ENCODE data around the gene PRKCQ. TPM values are rescaled to one million over a fixed set of nuclear protein-coding genes. Genes with fewer than 3 reads are reported as not detected.

Gene PRKCQ
- total RNA-seq, 1 experiment from 2014 or later: 12.1 TPM

- H3K4me1 ChIP-seq (ENCODE audit: insufficient read depth, low read length): no peaks in the 10 kb centered on the region
Observed at GRCh38 chr10:6386960-6387359, 193.1 kb downstream of the PRKCQ start.

More at GRCh38 chr10:6386960-6387359, 193.1 kb downstream of the PRKCQ start:
- no peak for DNase-seq
- Histone ChIP-seq H3K4ac (ENCODE audit: low read depth, low read length) (no peak overlapping the region), H3K18ac (ENCODE audit: insufficient read length, low read depth, low read length) (no peak overlapping the region), H4K91ac (ENCODE audit: insufficient read length, low read depth, low read length) (no peak overlapping the region), H3K9ac (ENCODE audit: extremely low read depth, insufficient read length, low read length) (no peak overlapping the region), H2BK15ac (ENCODE audit: low read depth, low read length) (no peak overlapping the region), H3K4me2 (ENCODE audit: insufficient read depth, insufficient read length, low read length) (no peak overlapping the region), H3K27ac (ENCODE audit: insufficient read length, low read depth, low read length) (no peak overlapping the region), H2BK20ac (ENCODE audit: low read depth, low read length, poor library complexity, severe bottlenecking) (no peak overlapping the region), H2BK5ac (ENCODE audit: insufficient read length, low read length) (no peak overlapping the region), H4K5ac (ENCODE audit: insufficient read length, low read depth, low read length) (no peak overlapping the region), H2BK12ac (ENCODE audit: insufficient read length, low read depth, low read length) (no peak overlapping the region), H4K8ac (replicated peaks; ENCODE audit: insufficient read length, low read depth, low read length) (no peak overlapping the region), H3K79me1 (ENCODE audit: insufficient read depth, low read depth, low read length, poor library complexity, severe bottlenecking) (no peaks in the 10 kb centered on the region), H3K27me3 (ENCODE audit: insufficient read depth, low read length) (no peaks in the 10 kb centered on the region), H3T11ph (ENCODE audit: low read length) (no peak overlapping the region), H3K14ac (ENCODE audit: insufficient read depth, low read length) (no peak overlapping the region), H3K23ac (ENCODE audit: insufficient read length, low read depth, low read length) (no peak overlapping the region), H4K20me1 (ENCODE audit: control insufficient read depth, insufficient read depth, insufficient read length) (no peaks in the 10 kb centered on the region), H2BK120ac (ENCODE audit: low read depth, low read length, poor library complexity, severe bottlenecking) (no peak overlapping the region), H2AFZ (ENCODE audit: low read length) (no peak overlapping the region), H3K23me2 (ENCODE audit: insufficient read length, low read depth, low read length, poor library complexity, severe bottlenecking) (no peaks in the 10 kb centered on the region), H3K9me3 (ENCODE audit: control insufficient read depth, low read depth, low read length) (peaks cover 4% of the 10 kb centered on the region), H3K79me2 (ENCODE audit: insufficient read depth, low read length) (no peaks in the 10 kb centered on the region), H3K56ac (ENCODE audit: insufficient read length, low read depth, low read length) (no peak overlapping the region), H2AK5ac (ENCODE audit: insufficient read length, low read length) (no peak overlapping the region)
- Mint-ChIP-seq H3K4me3 (no peak overlapping the region), H3K9me3 (peaks cover 18 to 26% of the 10 kb centered on the region in 2 experiments), H3K27ac (no peak overlapping the region), H3K27me3 (ENCODE audit: low read depth) (peaks cover 3% of the 10 kb centered on the region), H3K4me1 (no peaks in the 10 kb centered on the region), H3K36me3 (ENCODE audit: insufficient read depth in 1 of 3, low read depth in 3 of 3) (peaks cover 4 to 30% (median 10%) of the 10 kb centered on the region in 3 experiments; a peak in 4 of 7 replicates)
- no peak for TF ChIP-seq CTCF (conservative IDR thresholded peaks at IDR 0.05)
- no CpG with 5 or more reads among the region's 5 CpGs for WGBS (ENCODE audit: extremely low coverage, insufficient read length, low lambda C conversion rate)
